Tibial nerve (tissue), 4 donors: ENCODE results near the gene NAPG. TPM values are rescaled to one million over a fixed set of nuclear protein-coding genes. Genes with fewer than 3 reads are reported as not detected.
"Not testable (repeated sequence)": the region's sequence is repeated elsewhere in the genome, so short reads cannot be mapped to it uniquely, and the experiment has no call there.

ENCODE experiments used
- DNase-seq, 2 donors: peaks; one replicate each; pipeline ENCODE4 v3.0.0-alpha.2; 2019; ENCODE audit warnings: low spot score in 2 of 2
- H3K27ac ChIP-seq, 4 donors: fragments of 200-600 bp; sonication (generic) in 3 of 4; one replicate each; pipeline ENCODE4 v1.5.1; 2017 to 2019; ENCODE audit warnings: mild to moderate bottlenecking in 1 of 4
- H3K27me3 ChIP-seq, 2 donors: fragments of 200-600 bp; sonication (generic) in 1 of 2; one replicate each; pipeline versions ENCODE4 v1.5.1 to v1.6.0; 2017 to 2019
- H3K36me3 ChIP-seq, 3 donors: fragments of 200-600 bp; sonication (generic); one replicate each; pipeline ENCODE4 v1.5.1; 2018 to 2019
- H3K4me1 ChIP-seq, 4 donors: fragments of 200-600 bp; sonication (generic) in 3 of 4; one replicate each; pipeline ENCODE4 v1.5.1; 2017 to 2019
- H3K4me3 ChIP-seq, 4 donors: fragments of 200-600 bp; sonication (generic) in 3 of 4; one replicate each; pipeline ENCODE4 v1.5.1; 2017 to 2019; ENCODE audit warnings: mild to moderate bottlenecking in 1 of 4, moderate library complexity in 1 of 4
- H3K9me3 ChIP-seq, 4 donors: fragments of 200-600 bp; sonication (generic) in 3 of 4; one replicate each; pipeline ENCODE4 v1.5.1; 2017 to 2019
- CTCF ChIP-seq, 5 experiments: fragments of 200-600 bp in 3 of 5; fragments of 450-650 bp in 2 of 5; sonication (generic) in 3 of 5; IDR thresholded peaks; one replicate each; pipeline ENCODE4 v1.5.1; 2016 to 2019; ENCODE audit warnings: antibody characterized with exemption in 5 of 5, mild to moderate bottlenecking in 3 of 5, moderate library complexity in 2 of 5
- EP300 ChIP-seq, 2 donors: sonication (generic); formaldehyde crosslinking; IDR thresholded peaks; one replicate each; pipeline ENCODE4 v1.6.1; 2017; ENCODE audit warnings: antibody characterized with exemption in 2 of 2, mild to moderate bottlenecking in 1 of 2
- POLR2A ChIP-seq, 2 donors: fragments of 450-650 bp; IDR thresholded peaks; one replicate each; pipeline ENCODE4 v1.6.1; 2017; ENCODE audit warnings: antibody characterized with exemption in 2 of 2, mild to moderate bottlenecking in 2 of 2, moderate library complexity in 2 of 2
- WGBS, 2 donors: methylation state at CpG; one replicate each; pipeline ENCODE4 v1.1.5; 2018; 5-methylcytosine and 5-hydroxymethylcytosine counted together
- total RNA-seq, 4 donors: library from RNA; depleted of rRNA; stranded (reverse); fragments of >200 nt; gene quantifications; one replicate each; pipeline ENCODE4 v1.1.0, GENCODE V29; 2016

The NAPG gene
- total RNA-seq, 4 donors from 2014 or later: 19.0 to 37.9 (median 27.7) TPM

- Histone ChIP-seq H3K9me3 (peaks cover 0 to 8% (median 0%) of the 10 kb centered on the region in 4 donors), H3K4me1 (no peaks in the 10 kb centered on the region), H3K27ac (no peak overlapping the region), H3K4me3 (no peak overlapping the region), H3K27me3 (no peaks in the 10 kb centered on the region), H3K36me3 (no peaks in the 10 kb centered on the region)
- DNase-seq: no peak
- WGBS, 2 donors: 90 to 95% methylated on average over 4 of the region's 4 CpGs
- TF ChIP-seq EP300 (IDR thresholded peaks at IDR 0.05) (no peak), CTCF (IDR thresholded peaks at IDR 0.05) (no peak), POLR2A (IDR thresholded peaks at IDR 0.05) (no peak)
Observed at GRCh38 chr18:10580215-10580614, 54.4 kb downstream of the NAPG start.

DNA sequence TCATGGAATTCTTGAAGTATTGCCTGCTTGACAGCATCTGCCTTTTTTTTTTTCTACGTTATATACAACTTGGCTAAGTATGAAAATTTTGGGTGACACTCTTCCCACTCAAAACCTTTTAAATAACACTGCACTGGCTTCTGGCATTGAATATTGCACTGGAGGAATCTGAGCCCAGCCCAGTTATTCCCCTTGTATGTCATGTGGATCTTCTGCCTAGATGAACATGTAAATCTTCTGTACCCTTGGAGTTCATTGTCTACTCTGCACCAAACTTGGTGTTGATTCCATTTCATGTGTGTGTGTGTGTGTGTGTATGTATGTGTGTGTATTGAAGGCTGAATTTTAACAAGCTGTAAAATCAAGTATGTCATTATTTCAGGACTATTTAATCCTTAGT, 59.4 kb downstream of the NAPG start:
- H3K27ac ChIP-seq: no peak overlapping the region
- WGBS, 2 donors: 34 to 55% methylated on average over 1 of the region's 1 CpG
- peaks cover 0 to 3% (median 0%) of the 10 kb centered on the region in 4 donors for H3K9me3 ChIP-seq
- no peaks in the 10 kb centered on the region for H3K27me3 ChIP-seq
- no peaks in the 10 kb centered on the region for H3K4me1 ChIP-seq
- H3K4me3 ChIP-seq: no peak overlapping the region
- no peak for DNase-seq
- TF ChIP-seq POLR2A (IDR thresholded peaks at IDR 0.05) (no peak), EP300 (IDR thresholded peaks at IDR 0.05) (no peak), CTCF (IDR thresholded peaks at IDR 0.05) (no peak)
- H3K36me3 ChIP-seq: no peaks in the 10 kb centered on the region

- Histone ChIP-seq H3K36me3 (no peaks in the 10 kb centered on the region), H3K9me3 (peaks cover 0 to 1% (median 0%) of the 10 kb centered on the region in 4 donors), H3K27ac (no peak overlapping the region), H3K4me3 (no peak overlapping the region), H3K27me3 (no peaks in the 10 kb centered on the region), H3K4me1 (no peaks in the 10 kb centered on the region)
- TF ChIP-seq EP300 (IDR thresholded peaks at IDR 0.05) (no peak), POLR2A (IDR thresholded peaks at IDR 0.05) (no peak), CTCF (IDR thresholded peaks at IDR 0.05) (no peak)
- no peak for DNase-seq
- 90 to 94% methylated on average over 27 to 30 of the region's 30 CpGs for WGBS, 2 donors
Observed at GRCh38 chr18:10588975-10589374, 63.1 kb downstream of the NAPG start.

GRCh38 chr18:10590412-10590811, 64.6 kb downstream of the NAPG start:
- no peak for DNase-seq
- Histone ChIP-seq H3K9me3 (peaks cover 0 to 3% (median 0%) of the 10 kb centered on the region in 4 donors), H3K4me3 (no peak overlapping the region), H3K36me3 (no peaks in the 10 kb centered on the region), H3K27ac (no peak overlapping the region), H3K4me1 (no peaks in the 10 kb centered on the region), H3K27me3 (no peaks in the 10 kb centered on the region)
- TF ChIP-seq EP300 (IDR thresholded peaks at IDR 0.05) (no peak), CTCF (IDR thresholded peaks at IDR 0.05) (no peak), POLR2A (IDR thresholded peaks at IDR 0.05) (no peak)
- 91 to 92% methylated on average over 8 of the region's 8 CpGs for WGBS, 2 donors

DNA sequence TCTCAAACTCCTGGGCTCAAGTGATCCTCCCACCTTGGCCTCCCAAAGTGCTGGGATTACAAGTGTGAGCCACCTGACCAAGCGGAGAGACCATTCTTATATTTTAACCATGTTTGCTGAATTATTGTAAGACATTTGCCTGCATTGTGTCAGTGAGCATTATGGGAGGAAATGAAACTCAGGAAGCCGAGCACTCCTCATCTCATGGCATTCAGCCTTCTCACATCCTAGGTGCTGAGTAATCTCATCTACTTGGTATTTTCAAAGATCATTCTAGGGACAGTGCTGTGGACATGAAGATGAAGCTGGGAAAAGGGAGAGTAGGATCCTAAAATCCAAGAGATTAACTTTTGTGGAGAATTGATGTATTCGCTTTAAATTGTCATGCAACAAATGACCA, 66.1 kb downstream of the NAPG start:
- DNase-seq: no peak
- Histone ChIP-seq H3K27me3 (no peaks in the 10 kb centered on the region), H3K4me3 (no peak overlapping the region), H3K9me3 (peaks cover 0 to 3% (median 0%) of the 10 kb centered on the region in 4 donors), H3K4me1 (no peaks in the 10 kb centered on the region), H3K27ac (no peak overlapping the region), H3K36me3 (no peaks in the 10 kb centered on the region)
- TF ChIP-seq EP300 (IDR thresholded peaks at IDR 0.05) (no peak), POLR2A (IDR thresholded peaks at IDR 0.05) (no peak), CTCF (IDR thresholded peaks at IDR 0.05) (no peak)
- WGBS, 2 donors: 85 to 91% methylated on average over 3 of the region's 3 CpGs

GRCh38 chr18:10593366-10594022, 67.7 kb downstream of the NAPG start:
- 71 to 85% methylated on average over 5 of the region's 5 CpGs for WGBS, 2 donors
- DNase-seq, H3K9me3 ChIP-seq: not testable (repeated sequence)

GRCh38 chr18:10595917-10596316, 70.1 kb downstream of the NAPG start:
- not testable (repeated sequence) for H3K9me3 ChIP-seq, H3K36me3 ChIP-seq, H3K27me3 ChIP-seq, H3K27ac ChIP-seq, H3K4me1 ChIP-seq, DNase-seq, H3K4me3 ChIP-seq
- WGBS, 2 donors: 86 to 90% methylated on average over 4 of the region's 4 CpGs

More at GRCh38 chr18:10593366-10594022, 67.7 kb downstream of the NAPG start:
- H3K27me3 ChIP-seq, H3K27ac ChIP-seq, H3K4me1 ChIP-seq, H3K36me3 ChIP-seq, H3K4me3 ChIP-seq: not testable (repeated sequence)

- H3K27me3 ChIP-seq, DNase-seq, H3K36me3 ChIP-seq, H3K9me3 ChIP-seq, H3K4me1 ChIP-seq, H3K27ac ChIP-seq, H3K4me3 ChIP-seq: not testable (repeated sequence)
- WGBS, 2 donors: 89 to 92% methylated on average over 4 of the region's 4 CpGs
Observed at GRCh38 chr18:10597695-10598094, 71.9 kb downstream of the NAPG start.
